GM06990 (cell line): ENCODE measurements around the gene ALK.

Source experiments
- DNase-seq: peaks from one replicate; pipeline ENCODE4 v3.0.0-alpha.2; 2011; ENCODE audit not compliant: insufficient read length; ENCODE audit errors: extremely low read depth
- H3K27me3 ChIP-seq: replicated peaks from 2 replicates; pipeline ENCODE4 v1.6.0; 2011; ENCODE audit warnings: low read length; ENCODE audit not compliant: control insufficient read depth, insufficient read depth
- H3K36me3 ChIP-seq: 2 replicates; pipeline ENCODE4 v1.5.1; 2011; ENCODE audit warnings: low read length; ENCODE audit not compliant: control insufficient read depth, insufficient read depth
- H3K4me3 ChIP-seq: replicated peaks from 2 replicates; pipeline ENCODE4 v1.5.1; 2011; ENCODE audit warnings: low read depth, mild to moderate bottlenecking, control low read depth, low read length
- CTCF ChIP-seq: IDR thresholded peaks from 2 replicates; pipeline ENCODE4 v1.5.1; 2011; ENCODE audit warnings: low read length, control low read depth, mild to moderate bottlenecking, inconsistent platforms; ENCODE audit not compliant: insufficient read depth, poor library complexity, severe bottlenecking

The ALK gene

GRCh38 chr2:29296585-29296984, 624.8 kb downstream of the ALK start:
- no peak for DNase-seq
- Histone ChIP-seq H3K27me3 (no peaks in the 10 kb centered on the region; the same call in 1 of the 2 replicates), H3K4me3 (no peak overlapping the region), H3K36me3 (no peaks in the 10 kb centered on the region)
- no peak for TF ChIP-seq CTCF

- H3K36me3 ChIP-seq: no peaks in the 10 kb centered on the region
- no peak for DNase-seq
- TF ChIP-seq CTCF: peak; percentile 52
- H3K4me3 ChIP-seq: no peak overlapping the region
- H3K27me3 ChIP-seq: no peaks in the 10 kb centered on the region; the same call in 1 of the 2 replicates
Observed at GRCh38 chr2:29295845-29296244, 625.5 kb downstream of the ALK start.

GRCh38 chr2:29293830-29294438, 627.5 kb downstream of the ALK start:
- Histone ChIP-seq H3K36me3 (no peaks in the 10 kb centered on the region), H3K4me3 (no peak overlapping the region), H3K27me3 (no peaks in the 10 kb centered on the region; the same call in none of the 2 replicates)
- DNase-seq: no peak
- TF ChIP-seq CTCF: no peak

GRCh38 chr2:29290293-29291047, 630.9 kb downstream of the ALK start:
- no peak for DNase-seq
- Histone ChIP-seq H3K27me3 (no peaks in the 10 kb centered on the region; the same call in none of the 2 replicates), H3K4me3 (no peak overlapping the region), H3K36me3 (no peaks in the 10 kb centered on the region)
- TF ChIP-seq CTCF: no peak

GRCh38 chr2:29284671-29285070, 636.7 kb downstream of the ALK start:
- no peak for DNase-seq
- no peak overlapping the region for H3K4me3 ChIP-seq
- TF ChIP-seq CTCF: no peak

More at GRCh38 chr2:29284671-29285070, 636.7 kb downstream of the ALK start:
- peaks cover 2% of the 10 kb centered on the region; the same call in 1 of the 2 replicates for H3K27me3 ChIP-seq
- H3K36me3 ChIP-seq: no peaks in the 10 kb centered on the region
